GM19395 (cell line): ENCODE data around the gene RHCG.

Experiments
- ATAC-seq: cut with Tn5 transposase; IDR thresholded peaks from one replicate; pipeline ENCODE4 v1.9.1; 2021; ENCODE audit warnings: mild to moderate bottlenecking, moderate library complexity; ENCODE audit not compliant: unreplicated experiment

RHCG gene

GRCh38 chr15:89496155-89497098 is at the start of gene RHCG:
Gene RHCG, minus strand, starts transcription at chr15:89496583. Its CDS starts 39 bp downstream, at chr15:89496544.
- ATAC-seq = no peak

DNA sequence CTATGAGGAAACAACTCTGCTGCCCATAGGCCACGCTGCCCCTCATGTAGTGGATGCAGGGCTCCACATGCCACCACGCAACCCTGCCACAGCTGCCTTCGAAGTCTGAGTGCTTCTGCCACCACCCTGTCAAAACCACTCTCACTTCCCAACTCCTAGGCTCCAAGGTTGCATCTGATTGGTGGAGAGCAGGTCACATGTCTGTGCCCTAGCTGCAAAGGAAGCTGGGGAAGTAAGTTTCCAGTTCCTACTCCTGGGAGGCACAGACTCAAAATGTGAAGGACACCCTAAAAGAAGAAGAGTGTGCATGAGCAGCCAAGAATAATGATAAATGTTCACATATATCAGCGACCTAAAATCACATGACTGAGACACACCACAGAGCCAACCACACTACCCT is 47.0 kb upstream of the RHCG start:
- no peak for ATAC-seq

- ATAC-seq = no peak
These were observed 46.0 kb upstream of the RHCG start for GRCh38 chr15:89542369-89542768.

GRCh38 chr15:89539027-89539426 is 42.6 kb upstream of the RHCG start:
- ATAC-seq = no peak

DNA sequence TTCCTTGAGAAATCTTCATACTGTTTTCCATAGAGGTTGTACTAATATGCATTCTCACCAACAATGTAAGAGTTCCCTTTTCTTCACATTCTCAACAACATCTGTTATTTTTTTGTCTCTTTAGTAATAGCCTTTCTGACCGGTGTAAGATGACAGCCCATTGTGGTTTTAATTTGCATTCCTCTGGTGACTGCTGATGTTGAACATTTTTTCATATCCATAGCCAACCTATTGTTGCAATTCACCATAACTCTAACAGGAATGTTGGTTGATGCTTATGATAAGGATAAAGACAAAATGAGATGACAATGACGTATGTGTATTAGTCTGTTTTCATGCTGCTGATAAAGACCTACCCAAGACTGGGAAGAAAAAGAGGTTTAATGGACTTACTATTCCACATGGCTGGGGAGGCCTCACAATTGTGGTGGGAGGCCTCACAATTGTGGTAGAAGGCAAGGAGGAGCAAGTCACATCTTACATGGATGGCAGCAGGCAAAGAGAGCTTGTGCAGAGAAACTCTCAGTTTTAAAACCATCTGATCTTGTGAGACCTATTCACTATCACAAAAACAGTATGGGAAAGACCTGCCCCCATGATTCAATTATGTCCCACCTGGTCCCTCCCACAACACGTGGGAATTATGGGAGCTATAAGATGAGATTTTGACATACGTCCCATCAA is 37.6 kb upstream of the RHCG start:
- ATAC-seq = no peak

DNA sequence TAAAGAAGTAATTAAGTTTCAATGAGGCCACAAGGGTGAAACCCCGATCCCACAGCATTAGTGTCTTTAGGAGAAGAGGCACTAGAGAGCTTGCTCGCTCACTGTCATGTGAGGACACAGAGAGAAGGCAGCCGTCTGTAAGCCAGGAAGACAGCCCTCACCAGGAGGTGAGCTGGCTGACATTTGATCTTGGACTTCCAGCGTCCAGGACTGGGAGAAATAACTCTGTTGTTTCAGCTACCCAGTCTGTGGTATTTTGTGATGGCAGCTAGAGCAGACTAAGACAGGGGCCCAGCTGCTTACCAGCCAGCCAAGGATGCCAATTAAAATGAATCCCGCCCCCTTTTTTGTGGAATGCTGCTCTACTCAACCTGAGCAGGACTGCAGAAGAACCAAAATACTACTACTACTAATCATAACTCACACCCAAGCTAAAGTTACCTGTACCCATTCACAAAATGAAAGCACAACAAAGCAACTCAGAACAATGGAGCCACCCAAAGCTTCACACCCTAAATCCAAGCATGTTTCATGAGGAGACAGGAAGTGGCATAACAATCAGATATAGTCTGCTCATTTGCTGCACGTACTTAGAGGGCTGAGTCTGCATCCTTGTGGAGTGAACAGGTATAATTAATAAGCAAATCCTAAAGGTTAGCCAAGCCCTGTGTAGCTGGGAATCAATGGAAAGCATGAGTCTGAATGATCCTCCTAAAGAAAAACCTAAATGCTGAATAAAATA is 35.6 kb upstream of the RHCG start:
- no peak for ATAC-seq

GRCh38 chr15:89530976-89531375 is 34.6 kb upstream of the RHCG start:
- no peak for ATAC-seq

DNA sequence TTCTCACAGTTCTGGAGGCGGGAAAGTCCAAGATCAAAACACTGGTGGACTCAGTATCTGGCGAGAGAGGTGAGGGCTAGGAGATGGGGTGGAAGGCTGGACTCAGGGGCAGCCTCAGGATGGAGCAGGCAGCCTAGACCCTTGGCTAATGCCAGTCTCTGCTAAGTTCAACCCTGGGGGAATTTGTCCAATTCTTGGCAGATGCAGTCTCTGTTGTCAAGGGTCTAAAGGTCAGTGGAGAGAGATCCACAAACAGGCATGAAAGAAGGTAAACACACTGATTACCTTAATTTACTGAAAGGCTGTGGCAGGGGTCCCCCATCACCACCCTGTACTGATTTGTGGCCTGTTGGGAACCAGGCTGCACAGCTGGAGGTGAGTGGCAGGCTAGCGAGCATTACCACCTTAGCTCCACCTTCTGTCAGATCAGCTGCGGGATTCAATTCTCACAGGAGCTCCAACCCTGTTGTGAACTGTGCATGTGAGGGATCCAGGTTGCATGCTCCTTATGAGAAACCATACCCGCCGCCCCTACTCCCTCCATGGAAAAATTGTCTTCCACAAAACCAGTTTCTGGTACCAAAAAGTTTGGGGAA is 32.5 kb upstream of the RHCG start:
- no peak for ATAC-seq

- ATAC-seq = no peak
These were observed 30.4 kb upstream of the RHCG start for GRCh38 chr15:89526601-89527441.

DNA sequence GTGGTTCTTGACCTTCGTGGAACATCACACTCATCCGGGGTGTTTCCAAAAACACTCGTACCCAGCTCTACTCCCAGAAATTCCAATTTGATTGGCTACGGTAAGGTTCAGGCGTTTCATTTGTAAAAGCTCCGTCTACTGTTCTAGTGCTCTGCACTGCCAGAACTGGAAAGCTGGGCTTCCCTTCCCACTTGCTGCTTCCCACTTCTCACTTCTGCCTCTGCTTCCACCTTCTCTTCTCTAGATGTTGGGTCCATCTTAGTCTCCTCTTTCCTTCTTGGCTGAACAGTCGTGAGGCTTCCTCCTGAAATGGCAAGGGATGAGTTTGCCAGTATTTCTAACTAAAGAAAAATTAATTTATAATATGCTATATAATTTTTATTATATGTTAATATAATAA is 29.8 kb upstream of the RHCG start:
- ATAC-seq = no peak

DNA sequence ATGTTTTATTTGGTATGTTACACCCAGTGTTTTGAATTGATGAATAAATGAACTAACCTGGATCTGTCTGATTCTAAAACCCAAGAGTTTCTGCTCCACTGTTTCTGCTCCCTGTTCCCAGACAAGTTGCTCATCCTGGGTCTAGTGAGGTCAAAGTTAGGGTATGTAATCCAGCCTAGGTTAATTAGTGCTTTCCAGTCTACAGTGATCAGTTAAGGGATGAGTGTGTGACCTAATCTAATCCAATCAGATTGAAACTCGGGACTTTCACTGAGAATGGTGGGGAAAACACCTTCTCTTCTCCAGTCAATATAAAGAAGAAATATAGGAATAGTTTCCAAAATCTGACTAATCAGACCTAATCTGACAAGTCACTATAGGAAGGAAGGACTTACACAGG is 27.8 kb upstream of the RHCG start:
- ATAC-seq = no peak

GRCh38 chr15:89523101-89523500 is 26.7 kb upstream of the RHCG start:
- no peak for ATAC-seq

DNA sequence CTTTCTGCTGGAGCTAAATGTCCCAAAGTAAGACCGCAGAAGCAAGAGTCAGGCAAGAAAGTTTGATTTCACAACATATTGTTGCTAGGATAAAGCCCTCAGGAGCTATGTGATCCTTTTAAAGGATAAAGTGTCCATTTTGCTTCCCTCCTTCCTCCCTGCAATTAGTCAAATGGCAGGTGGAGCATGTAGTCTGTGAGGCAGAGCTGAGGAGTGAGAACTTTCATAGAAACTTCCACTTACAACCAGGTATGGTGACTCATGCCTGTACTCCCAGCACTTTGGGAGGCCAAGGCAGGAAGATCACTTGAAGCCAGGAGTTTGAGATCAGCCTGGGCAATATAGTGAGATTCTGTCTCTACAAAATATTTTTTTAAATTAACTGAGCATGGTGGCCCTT is 25.2 kb upstream of the RHCG start:
- no peak for ATAC-seq

- no peak for ATAC-seq
These were observed 19.1 kb upstream of the RHCG start for GRCh38 chr15:89515477-89515876.

- no peak for ATAC-seq
These were observed 18.4 kb upstream of the RHCG start for GRCh38 chr15:89514596-89515406.

DNA sequence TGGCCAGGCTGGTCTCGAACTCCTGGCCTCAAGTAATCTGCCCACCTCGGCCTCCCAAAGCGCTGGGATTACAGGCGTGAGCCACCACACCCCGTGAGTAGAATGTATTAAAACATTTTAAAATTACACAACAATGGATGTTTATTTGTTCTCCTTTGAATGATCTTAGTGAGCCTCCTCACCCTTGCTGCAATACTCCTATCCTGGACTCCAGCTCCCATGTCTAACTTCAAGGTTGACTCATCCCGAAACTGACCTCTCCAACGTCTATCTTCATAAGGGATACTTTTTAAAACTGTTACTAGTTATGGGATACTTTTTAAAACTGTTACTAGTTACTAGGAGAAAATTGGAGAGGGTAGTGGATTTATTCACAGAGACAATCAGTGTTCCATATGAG is 17.8 kb upstream of the RHCG start:
- no peak for ATAC-seq

GRCh38 chr15:89513284-89513683 is 16.9 kb upstream of the RHCG start:
- ATAC-seq = no peak

- ATAC-seq = no peak
These were observed 16.2 kb upstream of the RHCG start for GRCh38 chr15:89512631-89513030.

DNA sequence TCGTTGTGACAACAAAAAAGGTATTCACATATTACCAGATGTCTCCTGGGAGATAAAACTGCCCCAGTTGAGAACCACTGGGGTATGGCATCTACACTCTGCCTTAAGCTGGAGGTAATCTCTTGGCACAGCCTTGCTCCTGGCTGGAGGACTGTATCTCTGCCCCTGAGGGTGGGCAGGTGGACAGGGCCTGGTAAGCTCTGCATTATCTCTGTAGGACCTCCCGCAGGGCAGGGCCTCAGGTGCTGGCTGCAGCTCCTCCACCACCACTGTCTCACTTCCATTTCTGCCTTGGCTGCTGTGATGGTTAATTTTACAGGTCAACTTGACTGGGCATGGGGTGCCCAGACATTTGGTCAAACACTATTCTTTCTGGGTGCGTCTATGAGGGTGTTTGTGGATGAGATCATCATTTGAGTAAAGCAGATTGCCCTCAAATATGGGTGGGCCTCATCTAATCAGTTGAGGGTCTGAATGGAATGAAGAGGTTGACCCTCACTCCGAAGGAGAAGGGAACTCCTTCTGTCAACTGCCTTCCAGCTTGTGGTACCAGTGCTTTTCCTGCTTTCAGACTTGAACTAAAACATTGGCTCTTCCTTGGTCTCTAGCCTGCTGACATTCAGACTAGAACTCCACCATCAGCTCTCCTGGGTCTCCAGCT is 9.8 kb upstream of the RHCG start:
- no peak for ATAC-seq
